Subcutaneous abdominal adipose tissue (tissue), 5 donors: ENCODE results near the gene BNIP5.

Source experiments
- H3K27ac ChIP-seq: one replicate; pipeline ENCODE4 v1.7.0; 2013; ENCODE audit warnings: low read depth, mild to moderate bottlenecking, inconsistent platforms, low read length, moderate library complexity
- H3K27me3 ChIP-seq, 5 donors: one replicate each; pipeline ENCODE4 v1.7.0; 2013; ENCODE audit warnings: low read length in 5 of 5, inconsistent platforms in 1 of 5; ENCODE audit not compliant: control insufficient read depth in 5 of 5, insufficient read depth in 4 of 5
- H3K36me3 ChIP-seq, 5 donors: one replicate each; pipeline ENCODE4 v1.7.0; 2013; ENCODE audit warnings: low read length in 5 of 5; ENCODE audit not compliant: control insufficient read depth in 5 of 5, insufficient read depth in 5 of 5
- H3K4me1 ChIP-seq, 5 donors: one replicate each; pipeline ENCODE4 v1.7.0; 2013; ENCODE audit warnings: low read length in 5 of 5, mild to moderate bottlenecking in 3 of 5, moderate library complexity in 1 of 5; ENCODE audit not compliant: control insufficient read depth in 5 of 5, insufficient read depth in 5 of 5
- H3K4me3 ChIP-seq, 5 donors: one replicate each; pipeline ENCODE4 v1.7.0; 2013; ENCODE audit warnings: low read length in 5 of 5, low read depth in 1 of 5
- H3K9ac ChIP-seq, 5 donors: one replicate each; pipeline ENCODE4 v1.7.0; 2013; ENCODE audit warnings: low read length in 5 of 5, mild to moderate bottlenecking in 4 of 5, moderate library complexity in 3 of 5
- H3K9me3 ChIP-seq, 5 donors: one replicate each; pipeline ENCODE4 v1.7.0; 2013; ENCODE audit warnings: low read length in 5 of 5; ENCODE audit not compliant: control insufficient read depth in 5 of 5
- donor health status: healthy.
- donor health status: healthy.
- donor health status: healthy.
- donor health status: healthy.
- donor health status: healthy.

Gene BNIP5, protein sequence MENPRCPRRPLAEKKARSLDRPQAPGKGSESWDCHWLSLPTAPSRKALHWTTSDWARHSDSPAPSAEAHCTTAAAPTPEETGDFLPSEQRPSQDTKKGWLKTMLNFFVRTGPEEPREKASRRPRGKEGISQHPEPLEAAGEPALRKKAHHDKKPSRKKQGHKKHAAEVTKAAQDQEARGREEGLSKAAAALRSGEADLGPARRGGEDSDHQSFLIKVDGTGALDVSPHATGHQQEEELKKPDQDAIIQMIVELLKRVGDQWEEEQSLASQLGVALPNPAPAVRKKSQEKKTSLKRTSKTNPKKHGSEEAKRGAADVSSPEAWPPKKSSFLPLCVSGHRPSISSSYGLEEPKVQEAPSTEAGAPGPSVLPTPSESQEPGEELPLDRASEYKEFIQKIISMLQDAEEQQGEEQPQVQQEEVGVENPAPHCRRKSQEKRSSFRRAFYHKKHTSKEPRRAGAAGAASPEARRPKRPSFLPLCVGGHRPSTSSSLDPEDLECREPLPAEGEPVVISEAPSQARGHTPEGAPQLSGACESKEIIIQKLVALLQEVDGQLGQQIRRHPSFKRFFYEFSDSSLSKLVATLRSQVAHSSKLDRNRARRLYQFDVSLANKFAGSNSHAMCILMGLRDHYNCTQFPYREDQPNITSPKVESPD

DNA sequence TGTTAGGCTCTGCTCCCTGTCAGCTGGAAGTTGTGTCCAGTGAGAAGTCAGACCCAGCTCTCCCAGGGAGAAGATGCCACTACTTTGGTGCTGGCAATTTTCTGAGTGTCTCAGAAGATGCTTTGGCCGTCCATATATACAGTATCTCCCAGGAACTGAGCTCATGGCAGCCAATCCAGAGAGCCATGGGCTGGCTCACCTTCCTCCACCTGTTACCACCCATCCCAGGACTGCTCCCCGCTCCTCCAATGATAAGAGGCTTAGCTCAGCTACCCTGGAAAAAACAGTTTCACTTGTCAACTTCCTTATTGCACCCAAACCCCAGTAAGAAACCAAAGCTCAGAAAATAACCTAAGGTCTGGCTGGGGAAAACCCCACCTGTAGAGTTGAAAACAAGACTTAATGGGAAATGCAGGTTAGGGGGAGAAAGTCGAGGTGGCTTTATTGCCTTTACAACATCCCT, at the start of gene BNIP5:
Gene BNIP5, minus strand, starts transcription at position 110 of the 463 bp plus-strand sequence. CDS start 6,198 bp downstream, outside the sequence.
- H3K9ac ChIP-seq = no peak within 1 kb of the TSS
- no peak within 1 kb of the TSS for H3K27ac ChIP-seq
- peaks cover 19 to 50% (median 36%) of the 10 kb centered on the region in 5 donors for H3K27me3 ChIP-seq
- peaks cover 2 to 16% (median 12%) of the 10 kb centered on the region in 5 donors for H3K4me1 ChIP-seq
- no peak within 1 kb of the TSS for H3K4me3 ChIP-seq
- no peaks in the 10 kb centered on the region for H3K9me3 ChIP-seq
- H3K36me3 ChIP-seq = no peaks in the 10 kb centered on the region

DNA sequence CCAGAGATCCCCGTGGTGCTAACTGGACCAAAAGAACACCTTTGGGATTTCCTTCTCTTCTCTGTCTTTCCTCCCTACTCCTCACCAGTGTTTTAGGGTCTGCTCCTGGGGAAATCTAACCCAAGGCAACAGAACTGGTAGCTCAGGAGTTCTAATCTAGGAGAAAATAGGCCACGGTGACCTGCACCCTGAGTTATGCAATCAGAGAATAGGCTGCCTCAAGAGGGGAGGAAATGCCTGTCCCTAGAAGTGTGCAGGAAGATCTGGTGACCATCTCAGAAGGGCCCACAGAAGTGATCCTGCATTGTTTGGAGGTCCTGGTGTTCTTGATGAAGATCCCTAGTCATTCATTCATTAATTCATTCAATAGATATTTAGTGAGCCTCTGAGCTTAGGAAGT, 47.4 kb upstream of the BNIP5 start:
- Histone ChIP-seq H3K27ac (no peak overlapping the region), H3K9me3 (no peaks in the 10 kb centered on the region), H3K27me3 (peaks cover 0 to 9% (median 0%) of the 10 kb centered on the region in 5 donors), H3K4me1 (peaks cover 0 to 25% (median 22%) of the 10 kb centered on the region in 5 donors), H3K4me3 (no peak overlapping the region), H3K36me3 (no peaks in the 10 kb centered on the region), H3K9ac (no peak overlapping the region)

DNA sequence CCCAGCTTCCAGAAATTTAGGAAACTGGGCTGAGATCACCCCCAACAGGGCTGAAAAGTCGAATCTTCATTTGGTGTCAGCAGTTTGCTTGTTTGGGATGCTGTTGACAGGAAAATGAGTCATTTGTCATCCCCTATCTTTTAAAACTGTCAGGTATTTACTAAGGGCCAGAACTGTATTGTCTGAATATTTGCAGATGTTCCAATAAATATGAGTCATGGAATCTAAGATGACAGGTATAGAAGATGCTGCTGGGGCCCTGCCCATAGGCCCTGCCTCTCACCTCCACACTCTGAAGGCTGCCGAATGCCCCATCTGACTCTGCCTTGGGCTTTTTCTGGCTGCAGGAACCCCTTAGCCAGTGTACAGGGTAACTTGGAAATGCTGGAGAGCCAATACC, 46.9 kb upstream of the BNIP5 start:
- Histone ChIP-seq H3K9me3 (no peaks in the 10 kb centered on the region), H3K27me3 (peaks cover 0 to 9% (median 0%) of the 10 kb centered on the region in 5 donors), H3K27ac (no peak overlapping the region)

GRCh38 chr6:36382976-36383375, 46.3 kb upstream of the BNIP5 start:
- Histone ChIP-seq H3K36me3 (no peaks in the 10 kb centered on the region), H3K4me3 (no peak overlapping the region), H3K4me1 (peaks cover 0 to 23% (median 20%) of the 10 kb centered on the region in 5 donors), H3K27me3 (peaks cover 0 to 9% (median 0%) of the 10 kb centered on the region in 5 donors), H3K27ac (no peak overlapping the region), H3K9me3 (no peaks in the 10 kb centered on the region), H3K9ac (no peak overlapping the region)

More for the DNA sequence above, 46.9 kb upstream of the BNIP5 start:
- H3K9ac ChIP-seq = no peak overlapping the region
- H3K4me3 ChIP-seq = no peak overlapping the region
- peaks cover 0 to 25% (median 22%) of the 10 kb centered on the region in 5 donors for H3K4me1 ChIP-seq
- H3K36me3 ChIP-seq = no peaks in the 10 kb centered on the region

DNA sequence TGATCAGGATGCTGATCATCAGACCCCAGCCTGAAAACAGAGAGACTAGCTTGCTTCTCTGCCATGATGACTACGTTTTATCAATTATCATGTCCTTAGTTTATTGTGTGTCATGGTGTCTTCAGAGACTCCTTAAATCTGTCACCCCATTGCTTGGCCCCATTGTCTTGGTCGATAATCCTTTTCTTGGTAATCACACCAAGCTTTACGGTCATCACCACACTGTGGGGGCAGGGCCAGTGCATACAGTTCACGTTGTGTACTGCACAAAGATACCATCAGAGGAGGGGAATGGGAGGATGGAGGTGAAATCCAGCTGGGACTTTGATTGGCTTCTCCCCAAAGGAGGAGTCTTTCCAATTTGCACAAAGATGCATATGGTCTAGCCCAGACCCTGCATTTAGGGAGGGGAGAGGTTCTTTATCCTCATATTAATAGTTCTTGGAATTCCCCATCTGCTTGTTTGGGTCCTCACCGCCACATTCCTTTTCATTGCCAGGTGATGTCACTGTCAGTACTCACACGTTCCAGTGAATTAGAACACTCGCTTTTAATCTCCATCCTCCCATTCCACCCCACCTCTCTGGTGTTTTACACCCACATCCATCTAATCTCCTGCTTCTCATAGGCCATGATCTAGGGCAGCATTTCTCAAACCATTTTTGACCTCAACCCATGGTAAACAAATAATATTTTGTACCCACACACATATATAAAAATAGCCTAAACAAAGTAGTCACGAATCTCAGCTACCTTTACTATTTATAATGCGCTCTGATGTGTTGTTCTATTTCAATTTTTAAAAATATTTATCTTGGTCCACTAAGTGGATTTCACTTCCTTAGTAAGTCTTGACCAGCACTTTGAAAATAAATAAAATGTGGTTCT, 45.1 kb upstream of the BNIP5 start:
- peaks cover 0 to 6% (median 0%) of the 10 kb centered on the region in 5 donors for H3K27me3 ChIP-seq
- no peak overlapping the region for H3K9ac ChIP-seq
- no peak overlapping the region for H3K27ac ChIP-seq
- no peaks in the 10 kb centered on the region for H3K36me3 ChIP-seq
- H3K4me1 ChIP-seq = peaks cover 0 to 10% (median 7%) of the 10 kb centered on the region in 5 donors
- no peak overlapping the region for H3K4me3 ChIP-seq
- no peaks in the 10 kb centered on the region for H3K9me3 ChIP-seq

DNA sequence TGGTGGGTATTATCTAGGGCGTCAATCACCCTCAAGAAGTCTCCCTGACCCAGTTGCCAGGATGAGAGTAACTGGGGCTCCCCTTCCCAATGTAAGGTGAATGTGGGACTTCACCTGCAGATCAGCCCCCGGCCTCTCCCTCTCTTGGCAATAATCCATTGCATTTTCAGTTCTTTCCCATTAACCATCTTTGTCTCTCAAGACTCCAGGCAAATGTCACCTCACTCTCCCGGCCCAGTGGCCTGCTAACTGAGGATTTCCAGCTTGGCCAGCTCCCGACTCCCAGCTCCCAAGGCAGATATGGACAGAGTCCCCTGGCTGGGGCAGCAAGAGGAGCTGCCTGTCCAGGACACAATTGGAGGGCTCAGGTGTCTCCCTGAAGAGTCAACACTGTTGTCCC, 43.5 kb upstream of the BNIP5 start:
- peaks cover 0 to 5% (median 4%) of the 10 kb centered on the region in 5 donors for H3K4me1 ChIP-seq
- H3K9ac ChIP-seq = no peak overlapping the region
- no peaks in the 10 kb centered on the region for H3K36me3 ChIP-seq
- H3K27ac ChIP-seq = no peak overlapping the region
- H3K9me3 ChIP-seq = no peaks in the 10 kb centered on the region
- no peak overlapping the region for H3K4me3 ChIP-seq
- H3K27me3 ChIP-seq = peaks cover 0 to 3% (median 0%) of the 10 kb centered on the region in 5 donors

GRCh38 chr6:36378936-36379335, 42.2 kb upstream of the BNIP5 start:
- Histone ChIP-seq H3K36me3 (no peaks in the 10 kb centered on the region), H3K27ac (no peak overlapping the region), H3K4me3 (no peak overlapping the region), H3K9me3 (no peaks in the 10 kb centered on the region), H3K4me1 (peaks cover 0 to 9% (median 7%) of the 10 kb centered on the region in 5 donors), H3K27me3 (peaks cover 0 to under 1% (median 0%) of the 10 kb centered on the region in 5 donors), H3K9ac (no peak overlapping the region)

- peaks cover 0 to 11% (median 7%) of the 10 kb centered on the region in 5 donors for H3K4me1 ChIP-seq
- no peaks in the 10 kb centered on the region for H3K36me3 ChIP-seq
- H3K27me3 ChIP-seq = no peaks in the 10 kb centered on the region
- no peak overlapping the region for H3K4me3 ChIP-seq
- no peaks in the 10 kb centered on the region for H3K9me3 ChIP-seq
- no peak overlapping the region for H3K9ac ChIP-seq
- no peak overlapping the region for H3K27ac ChIP-seq
These were observed 41.7 kb upstream of the BNIP5 start for GRCh38 chr6:36378243-36378920.

GRCh38 chr6:36377594-36377993, 40.9 kb upstream of the BNIP5 start:
- Histone ChIP-seq H3K36me3 (no peaks in the 10 kb centered on the region), H3K4me3 (no peak overlapping the region), H3K9ac (no peak overlapping the region), H3K4me1 (peaks cover 0 to 11% (median 7%) of the 10 kb centered on the region in 5 donors), H3K27ac (no peak overlapping the region), H3K27me3 (peaks cover 0 to 3% (median 0%) of the 10 kb centered on the region in 5 donors), H3K9me3 (no peaks in the 10 kb centered on the region)
